ENCODE results near the gene UGT1A9.

GRCh38 chr2:233760043-233760442 lies 88.3 kb downstream of the UGT1A9 start, which contains the start of gene UGT1A1:
- no peak for TF ChIP-seq CTCF (IDR thresholded peaks at IDR 0.05)
- TF ChIP-seq POLR2A (IDR thresholded peaks at IDR 0.05), result no peak
